ENCODE measurements around the gene DNAJC1.
"Not testable (repeated sequence)": the region's sequence is repeated elsewhere in the genome, so short reads cannot be mapped to it uniquely, and the experiment has no call there.

Gene DNAJC1

DNA sequence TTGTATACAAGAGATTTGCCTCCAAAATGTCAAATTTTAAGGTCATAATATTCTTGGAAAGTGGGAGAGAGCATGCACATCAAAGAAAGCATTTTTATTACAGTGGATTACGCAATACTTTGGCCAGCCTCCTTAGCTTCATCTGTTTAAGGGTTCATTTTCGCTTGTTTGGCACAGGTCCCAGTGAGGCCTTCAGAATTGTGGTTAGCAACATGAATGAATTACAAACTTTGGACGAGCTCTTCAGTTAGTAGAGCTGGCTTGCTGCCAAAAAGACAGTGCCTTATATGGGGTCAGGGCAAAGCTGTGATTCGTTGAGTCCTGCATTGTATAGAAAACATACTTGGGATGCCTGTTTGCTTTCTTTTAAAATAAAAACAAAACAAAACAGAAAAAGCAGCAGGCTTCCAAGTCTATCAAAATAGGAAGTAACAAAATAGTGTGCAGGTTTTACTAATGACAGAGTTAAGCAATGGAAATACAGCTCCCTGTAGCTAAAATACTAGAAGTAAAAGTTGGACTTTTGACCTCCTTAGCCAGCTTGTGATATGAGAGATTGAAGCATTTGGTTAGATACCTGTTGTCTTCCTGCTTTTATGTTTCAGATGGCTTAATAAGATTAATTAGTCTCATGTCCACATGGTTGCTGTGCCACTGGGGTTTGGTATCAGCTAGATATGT, 278.7 kb downstream of the DNAJC1 start:
- peak; percentile 15 for DNase-seq (ENCODE audit: low read depth)

DNA sequence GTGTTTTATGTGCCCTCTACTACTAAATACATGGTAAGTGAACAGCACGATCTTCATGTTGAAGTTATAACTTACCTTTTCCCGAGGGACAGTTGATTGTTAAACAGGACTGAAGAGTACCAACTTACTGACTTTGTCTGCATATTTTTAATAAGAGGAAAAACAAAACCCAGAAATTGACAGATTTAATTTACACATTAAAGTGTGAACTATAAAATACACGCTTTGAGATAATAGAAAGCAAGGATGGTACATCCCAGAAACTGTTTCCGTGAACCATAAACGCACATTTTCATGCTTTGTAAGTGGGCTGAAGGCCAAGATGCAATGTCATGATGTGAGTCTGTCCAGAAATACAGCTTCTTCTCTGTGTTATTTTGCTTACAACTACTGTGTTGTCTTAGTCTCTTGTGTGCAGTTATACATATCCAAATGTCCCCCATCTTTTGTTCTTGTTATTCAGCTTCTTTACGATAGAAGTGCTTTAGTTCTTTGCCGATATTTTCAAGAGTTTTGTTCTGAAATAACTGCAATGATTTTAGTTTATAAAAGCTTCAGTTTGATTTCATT, 279.4 kb downstream of the DNAJC1 start:
- no peak for DNase-seq (ENCODE audit: low read depth)

DNA sequence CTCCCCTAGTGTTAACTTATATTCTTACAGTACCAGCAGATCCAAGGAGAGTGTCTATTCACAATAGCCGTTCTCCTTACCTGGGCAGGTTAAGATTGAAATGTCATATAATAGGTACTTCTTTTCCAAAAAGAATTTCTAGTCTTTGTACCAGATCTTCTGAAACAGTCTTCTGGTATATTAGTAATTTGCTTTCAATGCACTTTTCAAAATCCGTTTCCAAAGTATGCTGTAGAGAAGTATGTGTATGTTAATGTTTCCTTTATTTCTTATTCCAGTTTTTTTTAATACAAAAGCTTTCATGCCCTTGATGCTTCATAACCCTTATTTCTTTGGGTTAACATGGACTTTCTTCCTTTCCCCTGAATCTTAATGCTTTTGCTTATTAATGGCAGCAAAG, 281.3 kb downstream of the DNAJC1 start:
- no peak for DNase-seq (ENCODE audit: low read depth)

- no peak for DNase-seq (ENCODE audit: low read depth)
These were observed 282.4 kb downstream of the DNAJC1 start for GRCh38 chr10:21721000-21721665.

- no peak for DNase-seq (ENCODE audit: low read depth)
These were observed 283.4 kb downstream of the DNAJC1 start for GRCh38 chr10:21720090-21720489.

DNA sequence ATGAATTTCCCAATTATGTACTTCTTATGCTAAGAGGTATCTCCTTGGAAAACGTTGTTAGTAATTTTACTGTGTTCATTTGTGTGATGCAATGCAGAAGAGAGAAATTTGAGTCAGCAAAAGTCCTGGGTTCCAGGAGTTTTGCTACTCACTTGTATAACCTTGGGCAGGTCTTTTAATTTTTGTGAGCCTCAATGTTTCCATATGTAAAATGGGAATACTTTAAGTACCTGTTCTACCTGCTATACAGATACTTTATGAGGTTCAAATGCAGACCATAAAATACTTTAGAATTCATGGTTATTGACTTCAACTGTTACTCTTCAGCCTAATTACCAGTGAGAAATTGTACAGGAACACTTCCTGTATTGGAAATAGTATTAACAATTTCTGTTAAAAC, 284.0 kb downstream of the DNAJC1 start:
- DNase-seq (ENCODE audit: low read depth): no peak

DNA sequence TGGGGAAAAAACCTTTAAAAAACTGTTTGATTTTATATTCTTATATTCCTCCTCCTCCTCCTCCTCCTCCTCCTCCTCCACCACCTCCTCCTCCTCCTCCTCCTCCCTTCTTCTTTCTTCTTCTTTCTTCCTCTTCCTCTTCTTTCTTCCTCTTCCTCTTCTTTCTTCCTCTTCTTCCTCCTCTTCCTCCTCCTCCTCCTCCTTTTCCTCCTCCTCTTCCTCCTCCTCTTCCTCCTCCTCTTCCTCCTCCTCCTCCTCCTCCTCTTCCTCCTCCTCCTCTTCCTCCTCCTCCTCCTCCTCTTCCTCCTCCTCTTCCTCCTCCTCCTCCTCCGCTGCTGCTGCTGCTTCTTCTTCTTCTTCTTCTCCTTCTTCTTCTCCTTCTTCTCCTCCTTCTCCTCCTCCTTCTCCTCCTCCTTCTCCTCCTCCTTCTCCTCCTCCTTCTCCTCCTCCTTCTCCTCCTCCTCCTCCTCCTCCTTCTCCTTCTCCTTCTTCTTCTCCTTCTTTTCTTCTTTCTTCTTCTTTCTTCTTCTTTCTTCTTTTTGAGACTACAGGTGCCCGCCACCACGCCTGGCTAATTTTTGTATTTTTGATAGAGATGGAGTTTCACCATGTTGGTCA, 286.0 kb downstream of the DNAJC1 start:
- DNase-seq (ENCODE audit: low read depth): not testable (repeated sequence)

GRCh38 chr10:21715531-21716195, 287.9 kb downstream of the DNAJC1 start:
- no peak for DNase-seq (ENCODE audit: low read depth)

- DNase-seq (ENCODE audit: low read depth): no peak
These were observed 290.6 kb downstream of the DNAJC1 start for GRCh38 chr10:21712975-21713374.

DNA sequence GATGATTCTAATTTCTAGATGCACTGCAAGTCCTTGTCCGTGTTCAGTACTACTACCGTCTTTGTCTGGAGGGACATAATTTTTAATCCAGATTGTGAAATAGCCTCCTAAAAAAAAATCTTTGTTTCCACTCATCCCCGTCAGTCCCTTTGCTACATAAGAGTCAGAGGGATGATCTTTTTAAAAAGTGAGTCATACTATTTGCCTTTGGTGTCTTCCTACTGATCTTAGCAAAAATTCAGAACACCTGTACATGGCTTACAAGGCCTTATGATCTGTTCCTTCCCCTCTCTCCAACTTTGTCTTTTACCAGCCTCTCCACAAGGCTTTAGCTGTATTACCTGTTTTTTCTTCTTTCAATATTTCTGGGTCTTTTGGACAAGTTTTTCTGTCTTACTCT, 296.0 kb downstream of the DNAJC1 start:
- no peak for DNase-seq (ENCODE audit: low read depth)

Measured in activated T-cell treated with anti-CD3 and anti-CD28 coated beads for 24 hours (primary cell).